Mucosa of stomach (tissue), 1 donor: ENCODE data around the gene RAB5IF.
"Not testable (repeated sequence)": the region's sequence is repeated elsewhere in the genome, so short reads cannot be mapped to it uniquely, and the experiment has no call there.

ENCODE experiments used
- H3K27me3 ChIP-seq: one replicate; pipeline ENCODE4 v1.7.0; 2013; ENCODE audit warnings: mild to moderate bottlenecking, low read length; ENCODE audit not compliant: control insufficient read depth, insufficient read depth
- H3K36me3 ChIP-seq: one replicate; pipeline ENCODE4 v1.7.0; 2013; ENCODE audit warnings: low read length; ENCODE audit not compliant: control insufficient read depth, insufficient read depth
- H3K4me1 ChIP-seq: one replicate; pipeline ENCODE4 v1.7.0; 2013; ENCODE audit warnings: mild to moderate bottlenecking, low read length; ENCODE audit not compliant: control insufficient read depth, insufficient read depth
- H3K4me3 ChIP-seq: one replicate; pipeline ENCODE4 v1.7.0; 2013; ENCODE audit warnings: low read length
- H3K9ac ChIP-seq: one replicate; pipeline ENCODE4 v1.7.0; 2013; ENCODE audit warnings: mild to moderate bottlenecking, low read length, moderate library complexity
- H3K9me3 ChIP-seq: one replicate; pipeline ENCODE4 v1.7.0; 2013; ENCODE audit warnings: mild to moderate bottlenecking, low read length, moderate library complexity; ENCODE audit not compliant: control insufficient read depth
- donor health status: Pancreatic carcinoma.

The RAB5IF gene

GRCh38 chr20:36623444-36623843, 17.9 kb downstream of the RAB5IF start:
- Histone ChIP-seq H3K36me3 (no peaks in the 10 kb centered on the region), H3K9me3 (no peaks in the 10 kb centered on the region), H3K9ac (no peak overlapping the region), H3K4me3 (no peak overlapping the region), H3K27me3 (no peaks in the 10 kb centered on the region), H3K4me1 (peaks cover 12% of the 10 kb centered on the region)

GRCh38 chr20:36624068-36624943, 18.7 kb downstream of the RAB5IF start:
- H3K4me1 ChIP-seq: peaks cover 12% of the 10 kb centered on the region
- no peak overlapping the region for H3K4me3 ChIP-seq
- no peaks in the 10 kb centered on the region for H3K36me3 ChIP-seq
- no peak overlapping the region for H3K9ac ChIP-seq
- no peaks in the 10 kb centered on the region for H3K27me3 ChIP-seq
- H3K9me3 ChIP-seq: no peaks in the 10 kb centered on the region

- no peaks in the 10 kb centered on the region for H3K9me3 ChIP-seq
- peaks cover 12% of the 10 kb centered on the region for H3K4me1 ChIP-seq
- H3K36me3 ChIP-seq: no peaks in the 10 kb centered on the region
- H3K9ac ChIP-seq: no peak overlapping the region
- no peaks in the 10 kb centered on the region for H3K27me3 ChIP-seq
- H3K4me3 ChIP-seq: no peak overlapping the region
These were observed 19.4 kb downstream of the RAB5IF start for GRCh38 chr20:36624944-36625324.

- Histone ChIP-seq H3K4me1 (peaks cover 12% of the 10 kb centered on the region), H3K4me3 (no peak overlapping the region), H3K9me3 (no peaks in the 10 kb centered on the region)
These were observed 22.5 kb downstream of the RAB5IF start for GRCh38 chr20:36628076-36628475.

GRCh38 chr20:36629719-36630681, 24.4 kb downstream of the RAB5IF start:
- Histone ChIP-seq H3K9me3 (no peaks in the 10 kb centered on the region), H3K36me3 (no peaks in the 10 kb centered on the region), H3K4me3 (no peak overlapping the region), H3K27me3 (no peaks in the 10 kb centered on the region), H3K4me1 (no peaks in the 10 kb centered on the region), H3K9ac (no peak overlapping the region)

More at GRCh38 chr20:36628076-36628475, 22.5 kb downstream of the RAB5IF start:
- H3K9ac ChIP-seq: no peak overlapping the region
- H3K36me3 ChIP-seq: no peaks in the 10 kb centered on the region
- no peaks in the 10 kb centered on the region for H3K27me3 ChIP-seq

- Histone ChIP-seq H3K9me3 (no peaks in the 10 kb centered on the region), H3K9ac (no peak overlapping the region), H3K27me3 (no peaks in the 10 kb centered on the region), H3K4me3 (no peak overlapping the region), H3K36me3 (no peaks in the 10 kb centered on the region), H3K4me1 (no peaks in the 10 kb centered on the region)
These were observed 26.1 kb downstream of the RAB5IF start for GRCh38 chr20:36631646-36632045.

GRCh38 chr20:36632147-36632486, 26.5 kb downstream of the RAB5IF start:
- H3K4me3 ChIP-seq: no peak overlapping the region
- no peak overlapping the region for H3K9ac ChIP-seq
- H3K4me1 ChIP-seq: no peaks in the 10 kb centered on the region
- no peaks in the 10 kb centered on the region for H3K27me3 ChIP-seq
- H3K36me3 ChIP-seq: no peaks in the 10 kb centered on the region
- H3K9me3 ChIP-seq: no peaks in the 10 kb centered on the region

- no peaks in the 10 kb centered on the region for H3K9me3 ChIP-seq
- H3K4me1 ChIP-seq: no peaks in the 10 kb centered on the region
- H3K36me3 ChIP-seq: no peaks in the 10 kb centered on the region
- no peak overlapping the region for H3K9ac ChIP-seq
- no peak overlapping the region for H3K4me3 ChIP-seq
- H3K27me3 ChIP-seq: no peaks in the 10 kb centered on the region
These were observed 27.1 kb downstream of the RAB5IF start for GRCh38 chr20:36632487-36633284.

GRCh38 chr20:36633285-36633772, 27.8 kb downstream of the RAB5IF start:
- H3K9me3 ChIP-seq: no peaks in the 10 kb centered on the region
- H3K4me1 ChIP-seq: no peaks in the 10 kb centered on the region
- no peak overlapping the region for H3K4me3 ChIP-seq
- H3K27me3 ChIP-seq: no peaks in the 10 kb centered on the region
- H3K36me3 ChIP-seq: no peaks in the 10 kb centered on the region
- no peak overlapping the region for H3K9ac ChIP-seq

GRCh38 chr20:36634342-36634741, 28.8 kb downstream of the RAB5IF start:
- Histone ChIP-seq H3K4me3 (no peak overlapping the region), H3K27me3 (no peaks in the 10 kb centered on the region), H3K9ac (no peak overlapping the region), H3K4me1 (no peaks in the 10 kb centered on the region), H3K36me3 (no peaks in the 10 kb centered on the region), H3K9me3 (no peaks in the 10 kb centered on the region)

- not testable (repeated sequence) for H3K27me3 ChIP-seq, H3K36me3 ChIP-seq, H3K9me3 ChIP-seq, H3K9ac ChIP-seq, H3K4me1 ChIP-seq, H3K4me3 ChIP-seq
These were observed 33.4 kb downstream of the RAB5IF start for GRCh38 chr20:36638876-36639400.
